PC-3 (cell line): ENCODE results near the gene TMEM131.
"Not testable (repeated sequence)": the region's sequence is repeated elsewhere in the genome, so short reads cannot be mapped to it uniquely, and the experiment has no call there.

ENCODE experiments used
- CTCF ChIP-seq: fragments of 300-600 bp; sonication (generic); conservative IDR thresholded peaks from 2 replicates; pipeline ENCODE4 v1.5.1; 2017; ENCODE audit warnings: antibody characterized with exemption, low read depth, mild to moderate bottlenecking, low read length
- EZH2 ChIP-seq: fragments of 300-600 bp; sonication (generic); IDR thresholded peaks from one replicate; pipeline ENCODE4 v1.6.1; 2017; ENCODE audit warnings: antibody characterized with exemption, mild to moderate bottlenecking, low read length; ENCODE audit not compliant: unreplicated experiment

GRCh38 chr2:97827013-97827412 lies 168.7 kb downstream of the TMEM131 start:
- TF ChIP-seq CTCF, EZH2: not testable (repeated sequence)
